PC-9 (cell line): ENCODE measurements around the gene DST. TPM values are rescaled to one million over a fixed set of nuclear protein-coding genes. Genes with fewer than 3 reads are reported as not detected.

ENCODE experiments used
- BruUV-seq: library from RNA; stranded (reverse); fragments of 400-500 nt; replicated peaks from 2 replicates; lab custom pipeline; 2021; lab: Mats Ljungman, UMichigan
- CTCF ChIA-PET: fragments of 300-600 bp; sonication (Branson Sonifier 250); formaldehyde crosslinking; loops from one replicate; lab custom pipeline; 2022; ENCODE audit warnings: antibody characterized with exemption; lab: Charles Lee
- POLR2A ChIA-PET: fragments of 300-600 bp; sonication (Branson Sonifier 250); formaldehyde crosslinking; loops from one replicate; lab custom pipeline; 2022; ENCODE audit warnings: antibody characterized with exemption; ENCODE audit not compliant: unreplicated experiment; lab: Charles Lee
- DNase-seq, 2 experiments: peaks; one replicate each; pipeline versions ENCODE4 v3.0.0 to v3.0.0-alpha.2; 2015 to 2022; ENCODE audit warnings: mixed read lengths in 1 of 2
- H2AFZ ChIP-seq: fragments of 200-600 bp; sonication (generic); 2 replicates; pipeline ENCODE4 v1.8.1; 2017; ENCODE audit warnings: antibody characterized with exemption
- H3F3A ChIP-seq: fragments of 200-600 bp; sonication (generic); 2 replicates; pipeline ENCODE4 v1.8.1; 2017; ENCODE audit warnings: antibody characterized with exemption, mild to moderate bottlenecking, low read depth; ENCODE audit not compliant: insufficient read depth
- H3K27ac ChIP-seq: fragments of 200-600 bp; sonication (generic); 2 replicates; pipeline ENCODE4 v1.6.1; 2016; ENCODE audit warnings: mixed run types
- H3K27me3 ChIP-seq: fragments of 200-600 bp; sonication (generic); 2 replicates; pipeline ENCODE4 v1.6.1; 2016; ENCODE audit warnings: low read depth, mixed run types; ENCODE audit not compliant: insufficient read depth
- H3K36me3 ChIP-seq: fragments of 200-600 bp; sonication (generic); 2 replicates; pipeline ENCODE4 v1.6.1; 2016; ENCODE audit warnings: low read depth, mixed run types
- H3K4me1 ChIP-seq: fragments of 200-600 bp; sonication (generic); replicated peaks from 2 replicates; pipeline ENCODE4 v1.6.1; 2016; ENCODE audit warnings: mixed run types; ENCODE audit not compliant: insufficient read depth
- H3K4me2 ChIP-seq: fragments of 200-600 bp; sonication (generic); 2 replicates; pipeline ENCODE4 v1.6.1; 2017; ENCODE audit warnings: mixed run types
- H3K4me3 ChIP-seq: fragments of 200-600 bp; sonication (generic); 2 replicates; pipeline ENCODE4 v1.6.1; 2016; ENCODE audit warnings: mixed run types
- H3K79me2 ChIP-seq: fragments of 200-600 bp; sonication (generic); 2 replicates; pipeline ENCODE4 v1.6.1; 2017; ENCODE audit warnings: low read depth, mixed run types
- H3K9me2 ChIP-seq: fragments of 200-600 bp; sonication (generic); 2 replicates; pipeline ENCODE4 v1.8.1; 2017; ENCODE audit warnings: mild to moderate bottlenecking; ENCODE audit not compliant: insufficient read depth
- H3K9me3 ChIP-seq: fragments of 200-600 bp; sonication (generic); 2 replicates; pipeline ENCODE4 v1.8.1; 2016; ENCODE audit warnings: low read depth; ENCODE audit not compliant: insufficient read depth
- H4K20me1 ChIP-seq: fragments of 200-600 bp; sonication (generic); 2 replicates; pipeline ENCODE4 v1.8.1; 2017; ENCODE audit not compliant: insufficient read depth
- EZH2 ChIP-seq: fragments of 200-600 bp; sonication (generic); IDR thresholded peaks from 2 replicates; pipeline ENCODE4 v1.8.0; 2017; ENCODE audit warnings: antibody characterized with exemption, low read depth
- intact Hi-C: fragments of 100-400 bp; cut with micrococcal nuclease; formaldehyde crosslinking; loops from one replicate; pipeline ENCODE4 v1.10.0; 2022; ENCODE audit not compliant: unreplicated experiment
- total RNA-seq: library from RNA; stranded (reverse); gene quantifications from 2 replicates; pipeline ENCODE4 v1.2.3, GENCODE V29; 2021
- TF ChIP-seq, protein P1 (sequence below): fragments of 200-600 bp; sonication (generic); conservative IDR thresholded peaks from 2 replicates; pipeline ENCODE4 v1.6.1; 2017; ENCODE audit warnings: mixed run types, antibody characterized with exemption, mild to moderate bottlenecking, moderate library complexity

The DST gene
- total RNA-seq, 1 experiment from 2014 or later, result 217 TPM

DNA sequence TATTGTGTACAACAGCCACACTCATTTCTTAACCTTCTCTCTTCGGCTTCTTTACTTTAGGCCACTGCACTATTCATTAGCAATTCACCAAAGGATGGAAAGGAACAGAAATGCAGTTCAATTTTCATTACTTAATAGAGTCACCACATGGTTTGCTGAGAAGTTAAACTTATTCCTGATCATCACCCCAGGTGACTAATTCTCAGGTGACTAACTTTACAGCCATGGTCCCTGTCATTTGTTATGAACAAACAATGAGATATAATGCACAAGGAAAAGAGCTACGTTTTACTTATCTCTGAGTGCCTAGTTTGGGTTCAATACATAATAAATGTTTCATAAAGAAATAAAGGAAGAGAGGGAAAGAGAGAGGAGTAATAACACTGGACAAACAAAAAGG, 45.8 kb upstream of the DST start:
- CTCF ChIA-PET, result interaction anchor here (0.7 kb wide), 1 partner anchor 24 kb away, joined by 3 read pairs; no protein-coding TSS in a partner anchor

DNA sequence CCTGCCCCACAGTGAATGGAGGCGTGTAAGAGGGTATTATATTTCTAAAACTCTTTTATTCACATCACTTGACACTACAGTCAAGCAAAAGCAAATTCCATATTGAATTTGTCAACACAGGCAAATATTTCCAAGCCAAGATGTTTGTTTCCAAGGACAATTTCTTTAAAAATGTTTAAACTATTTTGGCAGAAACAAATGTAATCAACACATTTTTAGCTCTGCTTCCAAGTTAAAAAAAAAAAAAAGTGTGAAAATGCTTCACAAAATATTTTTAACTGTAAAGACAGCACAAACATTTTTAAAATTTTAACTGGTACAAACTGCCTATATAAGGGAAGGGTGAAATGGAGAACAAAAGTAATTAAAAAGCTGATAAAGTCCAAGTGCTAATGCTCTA, 44.9 kb upstream of the DST start:
- H3F3A ChIP-seq, result peaks cover 11% of the 10 kb centered on the region; the same call in 1 of the 2 replicates
- intact Hi-C loops, result no loop called here
- CTCF ChIA-PET, result interaction anchor here (0.6 kb wide), 1 partner anchor 25 kb away, joined by 3 read pairs; no protein-coding TSS in a partner anchor
- no peak overlapping the region for H2AFZ ChIP-seq
- 0 out of 2 replicates have a peak, but pooled peaks cover 7% of the 10 kb centered on the region for H3K36me3 ChIP-seq
- H3K4me1 ChIP-seq, result peaks cover 24% of the 10 kb centered on the region
- no peaks in the 10 kb centered on the region for H3K27me3 ChIP-seq
- H3K4me3 ChIP-seq, result no peak overlapping the region
- H3K27ac ChIP-seq, result no peak overlapping the region
- no peaks in the 10 kb centered on the region for H4K20me1 ChIP-seq
- no TSS peak for BruUV-seq
- H3K9me2 ChIP-seq, result no peaks in the 10 kb centered on the region
- H3K4me2 ChIP-seq, result no peak overlapping the region
- TF ChIP-seq, protein P1, sequence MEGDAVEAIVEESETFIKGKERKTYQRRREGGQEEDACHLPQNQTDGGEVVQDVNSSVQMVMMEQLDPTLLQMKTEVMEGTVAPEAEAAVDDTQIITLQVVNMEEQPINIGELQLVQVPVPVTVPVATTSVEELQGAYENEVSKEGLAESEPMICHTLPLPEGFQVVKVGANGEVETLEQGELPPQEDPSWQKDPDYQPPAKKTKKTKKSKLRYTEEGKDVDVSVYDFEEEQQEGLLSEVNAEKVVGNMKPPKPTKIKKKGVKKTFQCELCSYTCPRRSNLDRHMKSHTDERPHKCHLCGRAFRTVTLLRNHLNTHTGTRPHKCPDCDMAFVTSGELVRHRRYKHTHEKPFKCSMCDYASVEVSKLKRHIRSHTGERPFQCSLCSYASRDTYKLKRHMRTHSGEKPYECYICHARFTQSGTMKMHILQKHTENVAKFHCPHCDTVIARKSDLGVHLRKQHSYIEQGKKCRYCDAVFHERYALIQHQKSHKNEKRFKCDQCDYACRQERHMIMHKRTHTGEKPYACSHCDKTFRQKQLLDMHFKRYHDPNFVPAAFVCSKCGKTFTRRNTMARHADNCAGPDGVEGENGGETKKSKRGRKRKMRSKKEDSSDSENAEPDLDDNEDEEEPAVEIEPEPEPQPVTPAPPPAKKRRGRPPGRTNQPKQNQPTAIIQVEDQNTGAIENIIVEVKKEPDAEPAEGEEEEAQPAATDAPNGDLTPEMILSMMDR, result no peak
- no peak for TF ChIP-seq EZH2
- DNase-seq, result no peak
- H3K79me2 ChIP-seq, result no peaks in the 10 kb centered on the region
- POLR2A ChIA-PET, result interaction anchor here (0.5 to 0.7 kb wide), 2 partner anchors 145 to 366 kb away, joined by 3 read pairs; no protein-coding TSS in a partner anchor
- H3K9me3 ChIP-seq, result no peaks in the 10 kb centered on the region

More for the DNA sequence above, 45.8 kb upstream of the DST start:
- H3K4me3 ChIP-seq, result no peak overlapping the region
- no peaks in the 10 kb centered on the region for H3K9me3 ChIP-seq
- H4K20me1 ChIP-seq, result no peaks in the 10 kb centered on the region
- no peaks in the 10 kb centered on the region for H3K9me2 ChIP-seq
- no peak overlapping the region for H3K4me2 ChIP-seq
- H3K79me2 ChIP-seq, result no peaks in the 10 kb centered on the region
- H3K27ac ChIP-seq, result peak overlapping the region; percentile 45
- peak in 1 of 2 experiments; percentile 54 for DNase-seq
- intact Hi-C loops, result no loop called here
- no TSS peak for BruUV-seq
- peaks cover 26% of the 10 kb centered on the region for H3K4me1 ChIP-seq
- H2AFZ ChIP-seq, result no peak overlapping the region
- TF ChIP-seq, protein P1, result no peak
- H3K27me3 ChIP-seq, result no peaks in the 10 kb centered on the region
- peaks cover 11% of the 10 kb centered on the region; the same call in 1 of the 2 replicates for H3F3A ChIP-seq
- POLR2A ChIA-PET, result no interaction called here
- 0 out of 2 replicates have a peak, but pooled peaks cover 8% of the 10 kb centered on the region for H3K36me3 ChIP-seq

DNA sequence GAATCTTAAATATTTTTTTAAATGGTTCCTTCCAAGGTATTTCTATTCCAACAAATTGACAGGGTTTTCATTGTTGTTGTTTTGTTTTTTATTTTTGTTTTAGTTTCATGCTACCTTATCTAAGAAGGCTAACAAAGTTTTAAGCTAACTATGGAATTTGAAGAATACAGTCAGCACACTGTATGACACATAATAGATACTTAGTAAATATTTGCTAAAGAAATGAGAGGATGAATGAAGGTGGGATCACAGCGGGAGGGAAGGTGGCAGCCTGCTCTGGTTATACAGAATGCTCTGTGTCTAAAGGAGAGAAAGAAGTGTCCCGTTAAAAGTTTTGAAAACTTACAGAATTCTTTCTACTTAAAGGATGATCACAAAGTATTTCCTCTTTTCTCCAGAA, 43.7 kb upstream of the DST start:
- POLR2A ChIA-PET, result interaction anchor here (0.7 kb wide), 1 partner anchor 12 kb away, joined by 6 read pairs; no protein-coding TSS in a partner anchor
- Histone ChIP-seq H3F3A (peaks cover 11% of the 10 kb centered on the region; the same call in 1 of the 2 replicates), H3K27ac (no peak overlapping the region), H2AFZ (no peak overlapping the region), H3K79me2 (0 out of 2 replicates have a peak, but pooled peaks cover 6% of the 10 kb centered on the region), H3K9me2 (no peaks in the 10 kb centered on the region), H4K20me1 (no peaks in the 10 kb centered on the region), H3K27me3 (no peaks in the 10 kb centered on the region), H3K9me3 (no peaks in the 10 kb centered on the region), H3K4me2 (no peak overlapping the region), H3K4me3 (no peak overlapping the region), H3K36me3 (no peaks in the 10 kb centered on the region), H3K4me1 (peaks cover 24% of the 10 kb centered on the region)
- TF ChIP-seq, protein P1, result no peak
- no peak for TF ChIP-seq EZH2
- no peak for DNase-seq
- CTCF ChIA-PET, result no interaction called here
- intact Hi-C loops, result no loop called here
- no TSS peak for BruUV-seq
